Measurements from ENCODE around the gene MFSD1.

Gene MFSD1, protein sequence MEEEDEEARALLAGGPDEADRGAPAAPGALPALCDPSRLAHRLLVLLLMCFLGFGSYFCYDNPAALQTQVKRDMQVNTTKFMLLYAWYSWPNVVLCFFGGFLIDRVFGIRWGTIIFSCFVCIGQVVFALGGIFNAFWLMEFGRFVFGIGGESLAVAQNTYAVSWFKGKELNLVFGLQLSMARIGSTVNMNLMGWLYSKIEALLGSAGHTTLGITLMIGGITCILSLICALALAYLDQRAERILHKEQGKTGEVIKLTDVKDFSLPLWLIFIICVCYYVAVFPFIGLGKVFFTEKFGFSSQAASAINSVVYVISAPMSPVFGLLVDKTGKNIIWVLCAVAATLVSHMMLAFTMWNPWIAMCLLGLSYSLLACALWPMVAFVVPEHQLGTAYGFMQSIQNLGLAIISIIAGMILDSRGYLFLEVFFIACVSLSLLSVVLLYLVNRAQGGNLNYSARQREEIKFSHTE

GRCh38 chr3:158801696-158802408 is at the start of gene MFSD1:
MFSD1 (plus strand) TSS chr3:158802054; CDS start chr3:158802153, 99 bp downstream.
- peak within 1 kb of the TSS; percentile 92 for H3K4me3 ChIP-seq (ENCODE audit: low read depth, low read length)
- TF ChIP-seq CTCF (IDR thresholded peaks at IDR 0.05; ENCODE audit: control insufficient read depth, extremely low read depth, insufficient read depth), result no peak
- DNase-seq (ENCODE audit: low read depth), result peak; percentile 74

- TF ChIP-seq CTCF (IDR thresholded peaks at IDR 0.05; ENCODE audit: control insufficient read depth, extremely low read depth, insufficient read depth), result no peak
- no peak for DNase-seq (ENCODE audit: low read depth)
- no peak overlapping the region for H3K4me3 ChIP-seq (ENCODE audit: low read depth, low read length)
These were observed 48.0 kb upstream of the MFSD1 start for GRCh38 chr3:158753854-158754253.

GRCh38 chr3:158755421-158755820 is 46.4 kb upstream of the MFSD1 start:
- H3K4me3 ChIP-seq (ENCODE audit: low read depth, low read length), result no peak overlapping the region
- no peak for DNase-seq (ENCODE audit: low read depth)
- TF ChIP-seq CTCF (IDR thresholded peaks at IDR 0.05; ENCODE audit: control insufficient read depth, extremely low read depth, insufficient read depth), result no peak

- no peak overlapping the region for H3K4me3 ChIP-seq (ENCODE audit: low read depth, low read length)
- TF ChIP-seq CTCF (IDR thresholded peaks at IDR 0.05; ENCODE audit: control insufficient read depth, extremely low read depth, insufficient read depth), result no peak
- DNase-seq (ENCODE audit: low read depth), result no peak
These were observed 40.5 kb upstream of the MFSD1 start for GRCh38 chr3:158761350-158761749.

DNA sequence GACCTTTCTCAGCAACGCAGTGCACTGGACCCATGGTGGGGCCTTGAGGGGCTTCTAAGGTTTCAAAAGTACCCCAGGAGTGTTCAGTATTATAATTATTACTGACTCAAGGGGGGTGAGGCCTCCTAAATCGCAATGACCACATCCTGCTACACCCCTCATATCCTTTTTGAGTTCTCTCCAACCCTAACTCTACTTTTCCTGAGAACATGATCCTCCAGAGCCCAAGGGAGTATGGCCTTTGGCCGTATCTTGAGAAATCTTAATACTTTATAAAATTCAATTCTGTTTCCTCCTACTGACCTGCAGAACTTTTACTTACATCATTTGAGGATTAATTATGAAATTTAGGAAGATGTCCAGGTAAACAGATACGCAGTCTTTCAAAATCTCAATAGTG is 39.2 kb upstream of the MFSD1 start:
- no peak for TF ChIP-seq CTCF (IDR thresholded peaks at IDR 0.05; ENCODE audit: control insufficient read depth, extremely low read depth, insufficient read depth)
- no peak for DNase-seq (ENCODE audit: low read depth)
- no peak overlapping the region for H3K4me3 ChIP-seq (ENCODE audit: low read depth, low read length)

GRCh38 chr3:158763421-158763820 is 38.4 kb upstream of the MFSD1 start:
- TF ChIP-seq CTCF (IDR thresholded peaks at IDR 0.05; ENCODE audit: control insufficient read depth, extremely low read depth, insufficient read depth), result no peak
- H3K4me3 ChIP-seq (ENCODE audit: low read depth, low read length), result no peak overlapping the region
- peak; percentile 72 for DNase-seq (ENCODE audit: low read depth)
